BLaER1 treated with 17β-estradiol and CSF1 and Interleukin-3, amounts not matched to agents 10 nM and 100 nM (cell line): ENCODE measurements around the gene DRAXIN.

Source experiments
- H3K27ac ChIP-seq, 11 experiments: shearing (Covaris generic); formaldehyde crosslinking; 2 replicates each; pipeline ENCODE4 v1.8.1; 2022
- H3K27me3 ChIP-seq, 11 experiments: shearing (Covaris generic); formaldehyde crosslinking; 2 replicates each; pipeline ENCODE4 v1.8.1; 2022
- H3K36me3 ChIP-seq, 11 experiments: shearing (Covaris generic); formaldehyde crosslinking; 2 replicates each; pipeline ENCODE4 v1.8.1; 2022
- H3K4me1 ChIP-seq, 10 experiments: shearing (Covaris generic); formaldehyde crosslinking; 2 replicates each; pipeline ENCODE4 v1.8.1; 2022
- H3K4me2 ChIP-seq, 11 experiments: shearing (Covaris generic); formaldehyde crosslinking; 2 replicates each; pipeline ENCODE4 v1.8.1; 2022
- H3K4me3 ChIP-seq, 10 experiments: shearing (Covaris generic); formaldehyde crosslinking; 2 replicates each; pipeline ENCODE4 v1.8.1; 2022
- H3K9ac ChIP-seq, 11 experiments: shearing (Covaris generic); formaldehyde crosslinking; 2 replicates each; pipeline ENCODE4 v1.8.1; 2022
- H3K9me3 ChIP-seq, 11 experiments: shearing (Covaris generic); formaldehyde crosslinking; replicated peaks in 1 of 11; 2 replicates each; pipeline ENCODE4 v1.8.1; 2022
- H4K20me1 ChIP-seq, 11 experiments: shearing (Covaris generic); formaldehyde crosslinking; 2 replicates each; pipeline ENCODE4 v1.8.1; 2022
- Cebpa-rat ChIP-seq, 11 experiments: shearing (Covaris generic); IDR thresholded peaks; 2 replicates each; pipeline ENCODE4 v1.8.1; 2022

Gene DRAXIN

GRCh38 chr1:11712285-11712684 is 20.8 kb downstream of the DRAXIN start:
- Histone ChIP-seq H3K4me3 (no peak overlapping the region), H3K27ac (0 out of 22 replicates have a peak overlapping the region, but pooled peaks of 1 of the 11 experiments have one; percentile 12), H3K9ac (peak overlapping the region in 1 of 11 experiments; percentile 24; a peak in 1 of 22 replicates), H4K20me1 (peaks cover 0 to 31% (median 19%) of the 10 kb centered on the region in 11 experiments; a peak in 14 of 22 replicates), H3K9me3 (no peaks in the 10 kb centered on the region), H3K4me2 (no peak overlapping the region), H3K4me1 (peaks cover 11 to 23% (median 22%) of the 10 kb centered on the region in 10 experiments), H3K27me3 (no peaks in the 10 kb centered on the region), H3K36me3 (peaks cover 0 to 96% (median 88%) of the 10 kb centered on the region in 11 experiments; a peak in 18 of 22 replicates)
- TF ChIP-seq Cebpa-rat (IDR thresholded peaks at IDR 0.05): no peak

DNA sequence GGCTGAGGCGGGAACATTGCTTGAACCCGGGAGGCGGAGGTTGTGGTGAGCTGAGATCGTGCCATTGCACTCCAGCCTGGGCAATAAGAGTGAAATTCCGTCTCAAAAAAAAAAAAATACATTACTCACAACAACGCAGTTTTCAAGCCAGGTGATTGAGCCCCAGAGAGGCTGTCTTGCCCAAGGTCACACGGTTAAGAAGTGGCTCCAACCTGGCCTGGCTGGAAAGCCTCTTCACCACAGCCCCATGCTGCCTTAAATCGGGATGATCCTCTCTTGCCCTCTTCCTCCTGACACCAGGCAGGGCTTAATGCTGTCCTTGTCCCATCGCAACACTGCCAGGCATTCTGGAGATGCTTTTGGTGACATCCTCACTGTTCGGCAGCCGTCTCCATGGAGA is 21.6 kb downstream of the DRAXIN start:
- Histone ChIP-seq H3K4me3 (no peak overlapping the region), H3K27ac (no peak overlapping the region), H3K27me3 (no peaks in the 10 kb centered on the region), H3K9me3 (no peaks in the 10 kb centered on the region), H4K20me1 (peaks cover 0 to 23% (median 11%) of the 10 kb centered on the region in 11 experiments; a peak in 13 of 22 replicates), H3K36me3 (peaks cover 0 to 100% (median 90%) of the 10 kb centered on the region in 11 experiments; a peak in 18 of 22 replicates), H3K4me1 (peaks cover 3 to 18% (median 15%) of the 10 kb centered on the region in 10 experiments), H3K9ac (no peak overlapping the region), H3K4me2 (no peak overlapping the region)
- no peak for TF ChIP-seq Cebpa-rat (IDR thresholded peaks at IDR 0.05)

GRCh38 chr1:11714831-11715575 is 23.5 kb downstream of the DRAXIN start:
- Histone ChIP-seq H3K27me3 (no peaks in the 10 kb centered on the region), H3K27ac (peak overlapping the region in 2 of 11 experiments; percentile 8 to 27; a peak in 2 of 22 replicates), H3K9me3 (no peaks in the 10 kb centered on the region)

GRCh38 chr1:11719313-11720032 is 28.0 kb downstream of the DRAXIN start:
- H3K4me3 ChIP-seq: peak overlapping the region; percentile 1 to 69 (median 52); a peak in 18 of 20 replicates
- H3K4me1 ChIP-seq: peaks cover 17 to 47% (median 34%) of the 10 kb centered on the region in 10 experiments; a peak in 18 of 20 replicates
- no peaks in the 10 kb centered on the region for H4K20me1 ChIP-seq
- H3K9ac ChIP-seq: peak overlapping the region; percentile 58 to 84 (median 81); a peak in 21 of 22 replicates
- H3K27ac ChIP-seq: peak overlapping the region; percentile 38 to 92 (median 86); a peak in 21 of 22 replicates
- H3K9me3 ChIP-seq: no peaks in the 10 kb centered on the region
- H3K36me3 ChIP-seq: peaks cover 0 to 83% (median 77%) of the 10 kb centered on the region in 11 experiments; a peak in 17 of 22 replicates
- peak in 4 of 11 experiments; percentile 43 to 93 (median 62); a peak in 7 of 22 replicates for TF ChIP-seq Cebpa-rat (IDR thresholded peaks at IDR 0.05)
- H3K27me3 ChIP-seq: no peaks in the 10 kb centered on the region
- peak overlapping the region; percentile 66 to 87 (median 83) for H3K4me2 ChIP-seq

More at GRCh38 chr1:11714831-11715575, 23.5 kb downstream of the DRAXIN start:
- Histone ChIP-seq H4K20me1 (peaks cover 0 to 7% (median 0%) of the 10 kb centered on the region in 11 experiments; a peak in 3 of 22 replicates), H3K9ac (peak overlapping the region in 3 of 11 experiments; percentile 5 to 18 (median 13); a peak in 2 of 22 replicates), H3K4me3 (no peak overlapping the region), H3K36me3 (peaks cover 0 to 83% (median 72%) of the 10 kb centered on the region in 11 experiments; a peak in 18 of 22 replicates), H3K4me2 (no peak overlapping the region), H3K4me1 (peaks cover 9 to 20% (median 16%) of the 10 kb centered on the region in 10 experiments; a peak in 18 of 20 replicates)
- no peak for TF ChIP-seq Cebpa-rat (IDR thresholded peaks at IDR 0.05)

DNA sequence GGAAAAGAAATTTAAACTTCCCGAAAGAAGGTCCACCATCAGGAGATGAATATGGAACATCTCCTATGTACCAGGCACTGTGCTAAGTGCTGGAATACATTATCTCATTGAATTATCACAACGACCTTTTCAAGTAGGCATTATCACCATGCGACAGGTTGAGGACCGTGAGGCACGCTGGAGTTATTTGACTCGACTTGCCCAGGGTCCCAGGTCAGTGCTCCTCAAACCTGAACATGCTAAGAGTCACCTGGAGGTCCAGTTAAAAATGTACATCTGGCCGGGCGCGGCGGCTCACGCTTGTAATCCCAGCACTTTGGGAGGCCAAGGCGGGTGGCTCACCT is 28.5 kb downstream of the DRAXIN start:
- H3K4me3 ChIP-seq: peak overlapping the region in 7 of 10 experiments; percentile 45 to 69 (median 57); a peak in 12 of 20 replicates

GRCh38 chr1:11720525-11720924 is 29.0 kb downstream of the DRAXIN start:
- H3K36me3 ChIP-seq: peaks cover 0 to 83% (median 73%) of the 10 kb centered on the region in 11 experiments; a peak in 17 of 22 replicates
- H3K4me3 ChIP-seq: peak overlapping the region in 2 of 10 experiments; percentile 47 to 69; a peak in 2 of 20 replicates
- no peak for TF ChIP-seq Cebpa-rat (IDR thresholded peaks at IDR 0.05)
- peak overlapping the region in 9 of 11 experiments; percentile 46 to 84 (median 81); a peak in 17 of 22 replicates for H3K9ac ChIP-seq
- peaks cover 27 to 57% (median 44%) of the 10 kb centered on the region in 10 experiments for H3K4me1 ChIP-seq
- H3K27ac ChIP-seq: peak overlapping the region in 8 of 11 experiments; percentile 84 to 92 (median 90); a peak in 14 of 22 replicates
- no peaks in the 10 kb centered on the region for H3K27me3 ChIP-seq
- H3K4me2 ChIP-seq: peak overlapping the region in 10 of 11 experiments; percentile 66 to 87 (median 84); a peak in 19 of 22 replicates
- H4K20me1 ChIP-seq: no peaks in the 10 kb centered on the region
- H3K9me3 ChIP-seq: no peaks in the 10 kb centered on the region

More for the DNA sequence above, 28.5 kb downstream of the DRAXIN start:
- peak overlapping the region; percentile 66 to 87 (median 83) for H3K4me2 ChIP-seq
- H3K9me3 ChIP-seq: no peaks in the 10 kb centered on the region
- TF ChIP-seq Cebpa-rat (IDR thresholded peaks at IDR 0.05): no peak
- peak overlapping the region in 9 of 11 experiments; percentile 71 to 84 (median 81); a peak in 17 of 22 replicates for H3K9ac ChIP-seq
- H3K36me3 ChIP-seq: peaks cover 0 to 83% (median 77%) of the 10 kb centered on the region in 11 experiments; a peak in 17 of 22 replicates
- peak overlapping the region in 9 of 11 experiments; percentile 84 to 92 (median 89); a peak in 18 of 22 replicates for H3K27ac ChIP-seq
- H3K27me3 ChIP-seq: no peaks in the 10 kb centered on the region
- no peaks in the 10 kb centered on the region for H4K20me1 ChIP-seq
- H3K4me1 ChIP-seq: peaks cover 21 to 52% (median 39%) of the 10 kb centered on the region in 10 experiments

GRCh38 chr1:11721311-11721710 is 29.8 kb downstream of the DRAXIN start:
- Histone ChIP-seq H3K27me3 (no peaks in the 10 kb centered on the region), H3K4me2 (peak overlapping the region in 6 of 11 experiments; percentile 77 to 87 (median 84); a peak in 5 of 22 replicates), H3K27ac (peak overlapping the region in 6 of 11 experiments; percentile 84 to 92 (median 88); a peak in 10 of 22 replicates), H3K4me3 (no peak overlapping the region), H4K20me1 (no peaks in the 10 kb centered on the region), H3K36me3 (peaks cover 0 to 78% (median 66%) of the 10 kb centered on the region in 11 experiments; a peak in 16 of 22 replicates), H3K4me1 (peaks cover 34 to 65% (median 52%) of the 10 kb centered on the region in 10 experiments), H3K9me3 (no peaks in the 10 kb centered on the region), H3K9ac (peak overlapping the region in 9 of 11 experiments; percentile 46 to 84 (median 81); a peak in 9 of 22 replicates)
- no peak for TF ChIP-seq Cebpa-rat (IDR thresholded peaks at IDR 0.05)

DNA sequence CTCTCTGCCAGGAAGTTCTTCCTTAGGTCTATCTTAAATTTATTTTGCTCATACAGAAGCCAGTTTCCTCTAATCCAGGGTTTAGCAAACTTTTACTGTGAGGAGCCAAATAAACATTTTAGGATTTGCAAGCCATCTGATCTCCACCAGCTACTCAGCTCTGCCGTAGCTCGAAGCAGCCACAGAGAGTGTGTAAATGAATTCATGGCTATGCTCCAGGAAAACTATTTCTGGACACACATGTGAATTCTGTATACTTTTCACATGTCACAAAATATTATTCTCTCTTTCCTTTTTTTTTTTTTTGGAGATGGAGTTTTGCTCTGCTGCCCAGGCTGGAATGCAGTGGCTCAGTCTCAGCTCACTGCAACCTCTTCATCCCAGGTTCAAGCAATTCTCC is 31.0 kb downstream of the DRAXIN start:
- Histone ChIP-seq H3K36me3 (peaks cover 0 to 78% (median 61%) of the 10 kb centered on the region in 11 experiments; a peak in 16 of 22 replicates), H3K4me2 (no peak overlapping the region), H3K27me3 (no peaks in the 10 kb centered on the region), H3K9ac (peak overlapping the region in 7 of 11 experiments; percentile 0 to 37 (median 26); a peak in 5 of 22 replicates), H3K4me3 (no peak overlapping the region), H3K27ac (peak overlapping the region in 4 of 11 experiments; percentile 56 to 90 (median 84); a peak in 8 of 22 replicates), H4K20me1 (no peaks in the 10 kb centered on the region), H3K4me1 (peaks cover 46 to 78% (median 64%) of the 10 kb centered on the region in 10 experiments), H3K9me3 (no peaks in the 10 kb centered on the region)
- no peak for TF ChIP-seq Cebpa-rat (IDR thresholded peaks at IDR 0.05)
